GM12801 (cell line): ENCODE results near the gene ARHGAP8.

Source experiments
- TF ChIP-seq, protein P1 (sequence below): IDR thresholded peaks from one replicate; pipeline ENCODE4 v1.5.1; 2011; ENCODE audit warnings: control low read depth; ENCODE audit not compliant: insufficient read length; ENCODE audit errors: extremely low read depth

The ARHGAP8 gene

GRCh38 chr22:44842417-44842816 lies 90.0 kb downstream of the ARHGAP8 start:
- TF ChIP-seq, protein P1, sequence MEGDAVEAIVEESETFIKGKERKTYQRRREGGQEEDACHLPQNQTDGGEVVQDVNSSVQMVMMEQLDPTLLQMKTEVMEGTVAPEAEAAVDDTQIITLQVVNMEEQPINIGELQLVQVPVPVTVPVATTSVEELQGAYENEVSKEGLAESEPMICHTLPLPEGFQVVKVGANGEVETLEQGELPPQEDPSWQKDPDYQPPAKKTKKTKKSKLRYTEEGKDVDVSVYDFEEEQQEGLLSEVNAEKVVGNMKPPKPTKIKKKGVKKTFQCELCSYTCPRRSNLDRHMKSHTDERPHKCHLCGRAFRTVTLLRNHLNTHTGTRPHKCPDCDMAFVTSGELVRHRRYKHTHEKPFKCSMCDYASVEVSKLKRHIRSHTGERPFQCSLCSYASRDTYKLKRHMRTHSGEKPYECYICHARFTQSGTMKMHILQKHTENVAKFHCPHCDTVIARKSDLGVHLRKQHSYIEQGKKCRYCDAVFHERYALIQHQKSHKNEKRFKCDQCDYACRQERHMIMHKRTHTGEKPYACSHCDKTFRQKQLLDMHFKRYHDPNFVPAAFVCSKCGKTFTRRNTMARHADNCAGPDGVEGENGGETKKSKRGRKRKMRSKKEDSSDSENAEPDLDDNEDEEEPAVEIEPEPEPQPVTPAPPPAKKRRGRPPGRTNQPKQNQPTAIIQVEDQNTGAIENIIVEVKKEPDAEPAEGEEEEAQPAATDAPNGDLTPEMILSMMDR: no peak

- TF ChIP-seq, protein P1: no peak
Measured at GRCh38 chr22:44845191-44845590, 92.8 kb downstream of the ARHGAP8 start.

DNA sequence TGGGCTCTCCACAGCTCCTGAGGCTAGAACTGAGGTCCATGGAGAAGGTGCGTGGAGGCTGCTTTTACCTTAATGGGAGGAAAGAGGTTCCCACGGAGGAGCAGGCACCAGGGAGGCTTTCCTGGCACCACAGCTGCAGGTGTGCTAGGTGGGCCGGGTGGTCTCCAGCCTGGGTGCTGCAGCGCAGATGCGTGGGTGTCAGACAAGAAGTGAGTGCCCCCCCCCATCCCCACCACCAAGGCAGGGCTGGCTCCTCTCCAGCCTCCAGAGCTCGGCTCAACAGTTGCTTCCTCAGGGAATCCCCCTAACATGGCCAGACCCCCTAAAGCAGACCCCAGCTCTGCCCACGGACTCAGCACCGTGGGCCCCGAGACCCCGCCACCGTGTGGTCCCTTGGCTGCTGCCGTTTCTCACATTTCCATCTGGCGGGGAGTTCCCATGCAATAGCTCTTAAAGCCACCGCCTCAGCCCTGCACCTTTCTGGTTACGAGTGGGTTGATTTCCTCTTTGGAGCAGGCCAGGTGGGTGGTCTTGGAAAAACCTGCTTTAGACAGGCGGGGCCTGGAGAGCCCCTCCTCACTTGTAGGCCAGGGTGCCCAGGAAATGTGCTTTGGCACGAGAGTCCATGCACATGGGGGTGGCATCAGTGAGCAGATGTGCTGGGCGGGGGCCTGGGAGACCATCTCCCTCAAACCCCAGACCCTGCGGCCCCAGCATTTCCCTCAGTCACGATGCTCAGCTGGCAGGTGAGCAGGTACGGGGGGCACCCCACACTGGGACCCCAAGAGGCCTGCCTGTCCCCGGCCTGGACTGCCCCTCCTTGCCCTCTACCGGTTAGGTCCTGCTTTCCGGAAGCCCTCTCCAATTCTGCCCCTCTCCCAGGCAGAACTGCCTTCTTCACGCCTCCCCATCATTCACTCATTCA lies 93.7 kb downstream of the ARHGAP8 start:
- TF ChIP-seq, protein P1: no peak

DNA sequence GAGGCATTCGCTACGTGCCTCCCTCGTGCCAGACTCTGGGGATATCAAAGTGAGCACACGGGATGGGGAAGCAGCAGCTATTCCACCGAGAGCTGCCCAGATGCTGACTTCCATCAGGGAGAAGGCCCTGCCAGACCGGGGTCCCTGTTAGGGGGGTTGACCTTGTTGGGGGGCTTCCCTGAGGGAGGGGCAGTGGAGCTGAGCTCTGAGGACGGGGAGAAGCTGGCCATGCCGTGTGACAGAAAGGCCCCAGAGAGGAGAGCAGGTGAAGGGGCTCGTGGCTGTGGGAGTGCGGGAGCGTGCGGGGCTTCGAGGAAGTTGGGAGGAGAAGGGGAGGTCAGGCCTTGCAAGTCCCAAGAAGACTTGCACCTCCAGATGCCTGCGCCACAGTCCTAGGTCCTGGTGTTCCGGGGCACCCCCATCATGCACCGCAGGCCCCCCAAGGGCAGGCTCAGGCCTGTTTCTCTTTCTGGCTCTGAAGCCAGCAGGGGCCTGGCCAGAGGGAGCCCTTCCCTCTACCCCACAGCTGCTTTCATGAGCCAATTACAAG lies 94.4 kb downstream of the ARHGAP8 start:
- TF ChIP-seq, protein P1: no peak

DNA sequence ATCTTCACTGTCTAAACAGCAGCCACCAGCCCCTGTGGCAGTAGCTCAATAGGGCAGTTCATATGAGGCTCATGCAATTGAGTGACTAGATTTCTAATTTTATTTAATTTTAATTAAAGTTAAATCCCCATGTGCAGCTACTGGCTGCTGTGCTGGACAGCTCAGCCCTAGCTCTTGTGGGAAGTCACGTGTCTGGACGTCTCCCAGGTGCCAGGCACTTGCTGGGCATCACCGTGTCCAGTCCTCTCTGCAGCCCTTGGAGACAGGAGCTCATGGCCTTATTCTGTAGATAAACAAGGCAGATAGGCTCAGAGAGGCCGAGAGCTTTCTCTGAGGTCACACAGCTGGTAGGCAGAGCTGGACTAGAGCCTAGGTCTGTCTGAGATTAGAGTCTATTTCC lies 95.0 kb downstream of the ARHGAP8 start:
- TF ChIP-seq, protein P1: no peak

DNA sequence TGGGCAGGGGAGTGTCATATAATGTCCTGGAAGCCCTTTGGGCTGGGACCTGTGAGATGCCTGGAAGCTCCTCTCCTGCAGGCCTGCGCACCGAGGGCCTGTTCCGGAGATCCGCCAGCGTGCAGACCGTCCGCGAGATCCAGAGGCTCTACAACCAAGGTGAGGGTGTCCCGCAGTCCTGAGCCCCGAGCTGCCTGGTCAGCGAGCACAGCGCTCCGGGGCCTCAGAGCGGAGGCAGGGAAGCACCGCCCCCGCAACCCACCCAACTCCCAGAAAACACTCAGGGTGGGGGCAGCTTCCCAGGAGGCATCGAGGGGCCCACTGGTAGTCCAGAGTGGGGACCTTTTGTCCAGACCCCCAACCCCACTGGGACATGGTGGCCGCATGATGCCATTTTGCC lies 95.5 kb downstream of the ARHGAP8 start:
- TF ChIP-seq, protein P1: no peak

GRCh38 chr22:44848296-44848741 lies 95.9 kb downstream of the ARHGAP8 start:
- TF ChIP-seq, protein P1: no peak
